ENCODE measurements around the gene BLOC1S1. TPM values are rescaled to one million over a fixed set of nuclear protein-coding genes. Genes with fewer than 3 reads are reported as not detected.

The BLOC1S1 gene
- total and polyA plus RNA-seq, 9 of the 15 experiments (the other 6 are each of a cell fraction or from before 2014, with no cell fraction given) = 75.2 to 161 (median 98.8) TPM

DNA sequence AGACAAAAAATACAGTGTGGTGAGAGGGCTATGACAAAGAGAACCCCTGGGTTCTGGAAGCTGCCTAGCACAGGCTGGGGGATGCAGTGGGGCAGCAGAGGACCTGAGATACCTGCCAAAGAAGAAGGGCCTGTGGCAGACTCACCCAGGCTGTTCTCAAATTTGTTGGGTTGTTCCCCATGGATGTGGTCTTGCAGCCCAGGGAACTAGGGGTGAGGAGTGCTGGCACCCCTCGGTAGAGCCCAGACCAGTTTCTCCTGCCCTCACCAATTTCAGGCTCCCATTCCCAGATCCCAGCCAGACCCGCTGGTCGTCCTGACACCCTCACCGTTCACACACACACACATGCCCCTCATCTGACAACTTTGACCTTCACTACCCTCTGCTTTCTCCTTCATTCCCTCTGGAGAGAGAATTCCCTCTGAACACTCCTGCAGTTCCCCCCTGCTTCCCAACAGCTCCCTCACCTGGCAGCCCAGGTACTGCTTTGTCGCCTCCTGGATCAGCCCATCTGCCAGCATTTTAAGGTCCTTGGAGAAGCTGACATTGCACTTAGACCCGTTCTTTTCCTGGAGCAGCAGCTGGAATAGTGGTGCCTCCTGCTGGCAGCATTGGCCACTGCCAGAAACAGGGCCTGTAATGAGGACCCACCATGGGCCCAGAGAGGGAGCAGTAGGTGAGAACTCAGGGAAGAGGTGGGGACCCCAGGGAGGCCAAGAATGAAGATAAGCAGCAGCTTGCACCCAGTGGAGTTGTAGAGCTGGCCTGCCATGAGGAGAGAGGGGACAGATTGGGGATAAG, 21.1 kb downstream of the BLOC1S1 start (continued):
- TF ChIP-seq, protein P1, sequence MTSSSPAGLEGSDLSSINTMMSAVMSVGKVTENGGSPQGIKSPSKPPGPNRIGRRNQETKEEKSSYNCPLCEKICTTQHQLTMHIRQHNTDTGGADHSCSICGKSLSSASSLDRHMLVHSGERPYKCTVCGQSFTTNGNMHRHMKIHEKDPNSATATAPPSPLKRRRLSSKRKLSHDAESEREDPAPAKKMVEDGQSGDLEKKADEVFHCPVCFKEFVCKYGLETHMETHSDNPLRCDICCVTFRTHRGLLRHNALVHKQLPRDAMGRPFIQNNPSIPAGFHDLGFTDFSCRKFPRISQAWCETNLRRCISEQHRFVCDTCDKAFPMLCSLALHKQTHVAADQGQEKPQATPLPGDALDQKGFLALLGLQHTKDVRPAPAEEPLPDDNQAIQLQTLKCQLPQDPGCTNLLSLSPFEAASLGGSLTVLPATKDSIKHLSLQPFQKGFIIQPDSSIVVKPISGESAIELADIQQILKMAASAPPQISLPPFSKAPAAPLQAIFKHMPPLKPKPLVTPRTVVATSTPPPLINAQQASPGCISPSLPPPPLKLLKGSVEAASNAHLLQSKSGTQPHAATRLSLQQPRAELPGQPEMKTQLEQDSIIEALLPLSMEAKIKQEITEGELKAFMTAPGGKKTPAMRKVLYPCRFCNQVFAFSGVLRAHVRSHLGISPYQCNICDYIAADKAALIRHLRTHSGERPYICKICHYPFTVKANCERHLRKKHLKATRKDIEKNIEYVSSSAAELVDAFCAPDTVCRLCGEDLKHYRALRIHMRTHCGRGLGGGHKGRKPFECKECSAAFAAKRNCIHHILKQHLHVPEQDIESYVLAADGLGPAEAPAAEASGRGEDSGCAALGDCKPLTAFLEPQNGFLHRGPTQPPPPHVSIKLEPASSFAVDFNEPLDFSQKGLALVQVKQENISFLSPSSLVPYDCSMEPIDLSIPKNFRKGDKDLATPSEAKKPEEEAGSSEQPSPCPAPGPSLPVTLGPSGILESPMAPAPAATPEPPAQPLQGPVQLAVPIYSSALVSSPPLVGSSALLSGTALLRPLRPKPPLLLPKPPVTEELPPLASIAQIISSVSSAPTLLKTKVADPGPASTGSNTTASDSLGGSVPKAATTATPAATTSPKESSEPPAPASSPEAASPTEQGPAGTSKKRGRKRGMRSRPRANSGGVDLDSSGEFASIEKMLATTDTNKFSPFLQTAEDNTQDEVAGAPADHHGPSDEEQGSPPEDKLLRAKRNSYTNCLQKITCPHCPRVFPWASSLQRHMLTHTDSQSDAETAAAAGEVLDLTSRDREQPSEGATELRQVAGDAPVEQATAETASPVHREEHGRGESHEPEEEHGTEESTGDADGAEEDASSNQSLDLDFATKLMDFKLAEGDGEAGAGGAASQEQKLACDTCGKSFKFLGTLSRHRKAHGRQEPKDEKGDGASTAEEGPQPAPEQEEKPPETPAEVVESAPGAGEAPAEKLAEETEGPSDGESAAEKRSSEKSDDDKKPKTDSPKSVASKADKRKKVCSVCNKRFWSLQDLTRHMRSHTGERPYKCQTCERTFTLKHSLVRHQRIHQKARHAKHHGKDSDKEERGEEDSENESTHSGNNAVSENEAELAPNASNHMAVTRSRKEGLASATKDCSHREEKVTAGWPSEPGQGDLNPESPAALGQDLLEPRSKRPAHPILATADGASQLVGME (CRISPR knock-in tag; IDR thresholded peaks at IDR 0.05) = no peak
- TF ChIP-seq ZNF124 (CRISPR knock-in tag; IDR thresholded peaks at IDR 0.05) (no peak), GABPB2 (CRISPR knock-in tag; conservative IDR thresholded peaks at IDR 0.05) (no peak), ZNF507 (tag; conservative IDR thresholded peaks at IDR 0.05) (no peak), ATF7 (IDR thresholded peaks at IDR 0.05) (peak; percentile 45; the same call in 1 of the 2 replicates), DACH1 (IDR thresholded peaks at IDR 0.05; ENCODE audit: partially characterized antibody) (peak; percentile 61), EP400 (IDR thresholded peaks at IDR 0.05) (no peak), HDAC1 (IDR thresholded peaks at IDR 0.05) (no peak), ZNF184 (CRISPR knock-in tag; IDR thresholded peaks at IDR 0.05) (no peak), HMG20B (CRISPR knock-in tag; IDR thresholded peaks at IDR 0.05) (no peak)
- TF ChIP-seq, protein P2, sequence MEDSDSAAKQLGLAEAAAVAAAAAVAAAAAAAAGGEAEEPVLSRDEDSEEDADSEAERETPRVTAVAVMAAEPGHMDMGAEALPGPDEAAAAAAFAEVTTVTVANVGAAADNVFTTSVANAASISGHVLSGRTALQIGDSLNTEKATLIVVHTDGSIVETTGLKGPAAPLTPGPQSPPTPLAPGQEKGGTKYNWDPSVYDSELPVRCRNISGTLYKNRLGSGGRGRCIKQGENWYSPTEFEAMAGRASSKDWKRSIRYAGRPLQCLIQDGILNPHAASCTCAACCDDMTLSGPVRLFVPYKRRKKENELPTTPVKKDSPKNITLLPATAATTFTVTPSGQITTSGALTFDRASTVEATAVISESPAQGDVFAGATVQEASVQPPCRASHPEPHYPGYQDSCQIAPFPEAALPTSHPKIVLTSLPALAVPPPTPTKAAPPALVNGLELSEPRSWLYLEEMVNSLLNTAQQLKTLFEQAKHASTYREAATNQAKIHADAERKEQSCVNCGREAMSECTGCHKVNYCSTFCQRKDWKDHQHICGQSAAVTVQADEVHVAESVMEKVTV (CRISPR knock-in tag; IDR thresholded peaks at IDR 0.05) = peak; percentile 88
- TF ChIP-seq, protein P3, sequence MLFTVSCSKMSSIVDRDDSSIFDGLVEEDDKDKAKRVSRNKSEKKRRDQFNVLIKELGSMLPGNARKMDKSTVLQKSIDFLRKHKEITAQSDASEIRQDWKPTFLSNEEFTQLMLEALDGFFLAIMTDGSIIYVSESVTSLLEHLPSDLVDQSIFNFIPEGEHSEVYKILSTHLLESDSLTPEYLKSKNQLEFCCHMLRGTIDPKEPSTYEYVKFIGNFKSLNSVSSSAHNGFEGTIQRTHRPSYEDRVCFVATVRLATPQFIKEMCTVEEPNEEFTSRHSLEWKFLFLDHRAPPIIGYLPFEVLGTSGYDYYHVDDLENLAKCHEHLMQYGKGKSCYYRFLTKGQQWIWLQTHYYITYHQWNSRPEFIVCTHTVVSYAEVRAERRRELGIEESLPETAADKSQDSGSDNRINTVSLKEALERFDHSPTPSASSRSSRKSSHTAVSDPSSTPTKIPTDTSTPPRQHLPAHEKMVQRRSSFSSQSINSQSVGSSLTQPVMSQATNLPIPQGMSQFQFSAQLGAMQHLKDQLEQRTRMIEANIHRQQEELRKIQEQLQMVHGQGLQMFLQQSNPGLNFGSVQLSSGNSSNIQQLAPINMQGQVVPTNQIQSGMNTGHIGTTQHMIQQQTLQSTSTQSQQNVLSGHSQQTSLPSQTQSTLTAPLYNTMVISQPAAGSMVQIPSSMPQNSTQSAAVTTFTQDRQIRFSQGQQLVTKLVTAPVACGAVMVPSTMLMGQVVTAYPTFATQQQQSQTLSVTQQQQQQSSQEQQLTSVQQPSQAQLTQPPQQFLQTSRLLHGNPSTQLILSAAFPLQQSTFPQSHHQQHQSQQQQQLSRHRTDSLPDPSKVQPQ (CRISPR knock-in tag; IDR thresholded peaks at IDR 0.05; ENCODE audit: borderline replicate concordance) = no peak
- TF ChIP-seq, protein P4, sequence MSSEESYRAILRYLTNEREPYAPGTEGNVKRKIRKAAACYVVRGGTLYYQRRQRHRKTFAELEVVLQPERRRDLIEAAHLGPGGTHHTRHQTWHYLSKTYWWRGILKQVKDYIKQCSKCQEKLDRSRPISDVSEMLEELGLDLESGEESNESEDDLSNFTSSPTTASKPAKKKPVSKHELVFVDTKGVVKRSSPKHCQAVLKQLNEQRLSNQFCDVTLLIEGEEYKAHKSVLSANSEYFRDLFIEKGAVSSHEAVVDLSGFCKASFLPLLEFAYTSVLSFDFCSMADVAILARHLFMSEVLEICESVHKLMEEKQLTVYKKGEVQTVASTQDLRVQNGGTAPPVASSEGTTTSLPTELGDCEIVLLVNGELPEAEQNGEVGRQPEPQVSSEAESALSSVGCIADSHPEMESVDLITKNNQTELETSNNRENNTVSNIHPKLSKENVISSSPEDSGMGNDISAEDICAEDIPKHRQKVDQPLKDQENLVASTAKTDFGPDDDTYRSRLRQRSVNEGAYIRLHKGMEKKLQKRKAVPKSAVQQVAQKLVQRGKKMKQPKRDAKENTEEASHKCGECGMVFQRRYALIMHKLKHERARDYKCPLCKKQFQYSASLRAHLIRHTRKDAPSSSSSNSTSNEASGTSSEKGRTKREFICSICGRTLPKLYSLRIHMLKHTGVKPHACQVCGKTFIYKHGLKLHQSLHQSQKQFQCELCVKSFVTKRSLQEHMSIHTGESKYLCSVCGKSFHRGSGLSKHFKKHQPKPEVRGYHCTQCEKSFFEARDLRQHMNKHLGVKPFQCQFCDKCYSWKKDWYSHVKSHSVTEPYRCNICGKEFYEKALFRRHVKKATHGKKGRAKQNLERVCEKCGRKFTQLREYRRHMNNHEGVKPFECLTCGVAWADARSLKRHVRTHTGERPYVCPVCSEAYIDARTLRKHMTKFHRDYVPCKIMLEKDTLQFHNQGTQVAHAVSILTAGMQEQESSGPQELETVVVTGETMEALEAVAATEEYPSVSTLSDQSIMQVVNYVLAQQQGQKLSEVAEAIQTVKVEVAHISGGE (CRISPR knock-in tag; IDR thresholded peaks at IDR 0.05) = no peak
